AG04450 (cell line): ENCODE results near the gene EML6. TPM values are rescaled to one million over a fixed set of nuclear protein-coding genes. Genes with fewer than 3 reads are reported as not detected.

Experiments
- CTCF ChIA-PET: fragments of 300-600, 350-600 bp; formaldehyde crosslinking; extraction: SDS; loops from one replicate; lab custom pipeline; 2022; ENCODE audit warnings: antibody characterized with exemption, inconsistent platforms; lab: Charles Lee
- POLR2A ChIA-PET: fragments of 350-600 bp; formaldehyde crosslinking; extraction: SDS; loops from one replicate; lab custom pipeline; 2021; ENCODE audit warnings: antibody characterized with exemption, inconsistent platforms; lab: Yijun Ruan, JAX
- DNase-seq: peaks from one replicate; pipeline ENCODE4 v3.0.0-alpha.2; 2011; ENCODE audit warnings: low read depth, low spot score
- H3K27ac ChIP-seq: one replicate; pipeline ENCODE4 v1.5.1; 2012; ENCODE audit warnings: low read depth, low read length, control low read depth
- H3K27me3 ChIP-seq: one replicate; pipeline ENCODE4 v1.6.0; 2012; ENCODE audit warnings: low read length; ENCODE audit not compliant: control insufficient read depth, insufficient read depth
- H3K4me3 ChIP-seq: 2 replicates; pipeline ENCODE4 v1.5.1; 2011; ENCODE audit warnings: mild to moderate bottlenecking, low read depth, low read length, control low read depth
- H3K9me3 ChIP-seq: 2 replicates; pipeline ENCODE4 v1.5.1; 2012; ENCODE audit warnings: low read length; ENCODE audit not compliant: control insufficient read depth, insufficient read depth
- CTCF ChIP-seq: IDR thresholded peaks from 2 replicates; pipeline ENCODE4 v1.5.1; 2011; ENCODE audit warnings: low read depth, low read length, control low read depth, inconsistent platforms
- polyA plus RNA-seq: library from polyadenylated mRNA; depleted of rRNA; stranded (reverse); fragments of >200 nt; gene quantifications from 2 replicates; pipeline ENCODE4 v1.2.3, GENCODE V29; 2011

Gene EML6
- polyA plus RNA-seq, 1 experiment, result 0.30 TPM

- H3K9me3 ChIP-seq, result peaks cover 4% of the 10 kb centered on the region; the same call in 1 of the 2 replicates
- no peak for TF ChIP-seq CTCF
- ChIA-PET POLR2A (no interaction called here), CTCF (no interaction called here)
- H3K27me3 ChIP-seq, result no peaks in the 10 kb centered on the region
- H3K4me3 ChIP-seq, result no peak overlapping the region
- no peak for DNase-seq
- no peak overlapping the region for H3K27ac ChIP-seq
Measured at GRCh38 chr2:54771166-54771885, 47.9 kb downstream of the EML6 start.

GRCh38 chr2:54772110-54772509 is 48.6 kb downstream of the EML6 start:
- Histone ChIP-seq H3K9me3 (peaks cover 4% of the 10 kb centered on the region; the same call in 1 of the 2 replicates), H3K4me3 (no peak overlapping the region), H3K27me3 (no peaks in the 10 kb centered on the region), H3K27ac (no peak overlapping the region)
- no peak for TF ChIP-seq CTCF
- CTCF ChIA-PET, result interaction anchor here (0.6 kb wide), 1 partner anchor 765 kb away, joined by 3 read pairs; no protein-coding TSS in a partner anchor
- no peak for DNase-seq
- POLR2A ChIA-PET, result no interaction called here

- H3K27me3 ChIP-seq, result no peaks in the 10 kb centered on the region
- POLR2A ChIA-PET, result no interaction called here
- H3K27ac ChIP-seq, result no peak overlapping the region
Measured at GRCh38 chr2:54772531-54772930, 49.1 kb downstream of the EML6 start.

GRCh38 chr2:54773233-54773632 is 49.8 kb downstream of the EML6 start:
- Histone ChIP-seq H3K4me3 (no peak overlapping the region), H3K27ac (no peak overlapping the region), H3K9me3 (peaks cover 4% of the 10 kb centered on the region; the same call in 1 of the 2 replicates), H3K27me3 (no peaks in the 10 kb centered on the region)
- no peak for DNase-seq
- no peak for TF ChIP-seq CTCF
- POLR2A ChIA-PET, result no interaction called here
- CTCF ChIA-PET, result interaction anchor here (0.6 kb wide), 1 partner anchor 35 kb away, joined by 3 read pairs; no protein-coding TSS in a partner anchor

More at GRCh38 chr2:54772531-54772930, 49.1 kb downstream of the EML6 start:
- TF ChIP-seq CTCF, result no peak
- CTCF ChIA-PET, result interaction anchor here (0.6 kb wide), 1 partner anchor 764 kb away, joined by 3 read pairs; no protein-coding TSS in a partner anchor
- no peak for DNase-seq
- no peak overlapping the region for H3K4me3 ChIP-seq
- peaks cover 4% of the 10 kb centered on the region; the same call in 1 of the 2 replicates for H3K9me3 ChIP-seq

GRCh38 chr2:54773838-54774237 is 50.4 kb downstream of the EML6 start:
- Histone ChIP-seq H3K4me3 (no peak overlapping the region), H3K9me3 (peaks cover 4% of the 10 kb centered on the region; the same call in 1 of the 2 replicates), H3K27ac (no peak overlapping the region), H3K27me3 (no peaks in the 10 kb centered on the region)
- DNase-seq, result no peak
- peak; percentile 36 for TF ChIP-seq CTCF
- ChIA-PET POLR2A (no interaction called here), CTCF (interaction anchor here (0.6 kb wide), 2 partner anchors 13 to 36 kb away, joined by 3 read pairs; no protein-coding TSS in a partner anchor)
